ENCODE measurements around the gene KCNT1.

Gene KCNT1

GRCh38 chr9:135791431-135792267 is 89.7 kb downstream of the KCNT1 start:
- Histone ChIP-seq H3K4me1 (ENCODE audit: control insufficient read depth, insufficient read depth, low read length) (no peaks in the 10 kb centered on the region), H3K36me3 (ENCODE audit: control insufficient read depth in 2 of 2, insufficient read depth in 2 of 2, low read length in 2 of 2) (no peaks in the 10 kb centered on the region), H3K4me3 (ENCODE audit: low read length in 2 of 2) (no peak overlapping the region), H3K9me3 (ENCODE audit: control insufficient read depth in 2 of 2, low read length in 2 of 2) (no peaks in the 10 kb centered on the region), H3K27me3 (ENCODE audit: control insufficient read depth in 1 of 2, insufficient read depth in 2 of 2, low read length in 2 of 2) (no peaks in the 10 kb centered on the region), H3K27ac (ENCODE audit: low read length) (no peak overlapping the region), H3K9ac (ENCODE audit: low read length in 2 of 2) (no peak overlapping the region)

DNA sequence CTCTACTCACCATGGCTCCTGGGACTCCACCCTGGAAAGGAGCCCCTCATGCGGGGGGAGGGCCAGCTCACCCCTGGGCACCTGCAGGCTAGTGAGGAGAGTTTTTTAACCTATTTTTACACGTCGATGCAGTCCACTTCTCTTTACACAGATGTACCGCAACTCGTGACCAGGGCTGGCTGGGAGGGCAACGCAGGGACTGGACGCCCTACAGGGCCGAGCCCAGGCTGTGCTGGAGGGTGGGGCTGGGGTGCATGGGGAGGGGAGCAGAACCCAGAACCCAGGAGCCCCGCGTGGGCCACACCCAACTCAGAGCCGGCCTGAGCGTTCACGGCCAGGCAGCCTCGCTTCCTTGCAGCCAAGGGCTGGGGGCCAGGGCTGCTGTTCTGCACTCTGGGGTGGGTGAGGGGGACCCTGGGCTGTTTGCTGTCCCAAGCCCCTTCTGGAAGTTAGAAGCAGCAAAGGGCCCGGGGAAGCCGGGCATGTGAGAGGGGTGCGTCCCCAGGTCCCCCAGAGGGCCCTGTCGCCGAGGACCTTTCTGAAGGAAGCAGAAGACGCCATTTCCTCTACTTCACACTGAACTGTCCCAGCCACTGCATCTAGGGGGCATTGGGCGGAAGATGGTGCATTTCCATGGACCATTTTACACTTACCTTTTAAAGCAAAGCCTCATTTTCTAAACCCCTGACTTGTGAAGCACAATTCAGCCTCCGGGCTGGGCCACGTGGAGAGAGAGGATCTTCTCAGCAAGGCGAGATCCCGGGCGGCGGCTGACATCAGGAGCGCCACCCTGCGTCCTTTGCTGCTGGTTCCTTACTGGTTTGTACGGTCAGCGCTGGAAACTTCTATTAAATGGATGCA is 90.5 kb downstream of the KCNT1 start:
- H3K4me1 ChIP-seq (ENCODE audit: control insufficient read depth, insufficient read depth, low read length): peaks cover 2% of the 10 kb centered on the region
- no peak overlapping the region for H3K27ac ChIP-seq (ENCODE audit: low read length)
- H3K9ac ChIP-seq (ENCODE audit: low read length in 2 of 2): no peak overlapping the region
- H3K36me3 ChIP-seq (ENCODE audit: control insufficient read depth in 2 of 2, insufficient read depth in 2 of 2, low read length in 2 of 2): no peaks in the 10 kb centered on the region
- no peak overlapping the region for H3K4me3 ChIP-seq (ENCODE audit: low read length in 2 of 2)
- no peaks in the 10 kb centered on the region for H3K9me3 ChIP-seq (ENCODE audit: control insufficient read depth in 2 of 2, low read length in 2 of 2)
- no peaks in the 10 kb centered on the region for H3K27me3 ChIP-seq (ENCODE audit: control insufficient read depth in 1 of 2, insufficient read depth in 2 of 2, low read length in 2 of 2)

DNA sequence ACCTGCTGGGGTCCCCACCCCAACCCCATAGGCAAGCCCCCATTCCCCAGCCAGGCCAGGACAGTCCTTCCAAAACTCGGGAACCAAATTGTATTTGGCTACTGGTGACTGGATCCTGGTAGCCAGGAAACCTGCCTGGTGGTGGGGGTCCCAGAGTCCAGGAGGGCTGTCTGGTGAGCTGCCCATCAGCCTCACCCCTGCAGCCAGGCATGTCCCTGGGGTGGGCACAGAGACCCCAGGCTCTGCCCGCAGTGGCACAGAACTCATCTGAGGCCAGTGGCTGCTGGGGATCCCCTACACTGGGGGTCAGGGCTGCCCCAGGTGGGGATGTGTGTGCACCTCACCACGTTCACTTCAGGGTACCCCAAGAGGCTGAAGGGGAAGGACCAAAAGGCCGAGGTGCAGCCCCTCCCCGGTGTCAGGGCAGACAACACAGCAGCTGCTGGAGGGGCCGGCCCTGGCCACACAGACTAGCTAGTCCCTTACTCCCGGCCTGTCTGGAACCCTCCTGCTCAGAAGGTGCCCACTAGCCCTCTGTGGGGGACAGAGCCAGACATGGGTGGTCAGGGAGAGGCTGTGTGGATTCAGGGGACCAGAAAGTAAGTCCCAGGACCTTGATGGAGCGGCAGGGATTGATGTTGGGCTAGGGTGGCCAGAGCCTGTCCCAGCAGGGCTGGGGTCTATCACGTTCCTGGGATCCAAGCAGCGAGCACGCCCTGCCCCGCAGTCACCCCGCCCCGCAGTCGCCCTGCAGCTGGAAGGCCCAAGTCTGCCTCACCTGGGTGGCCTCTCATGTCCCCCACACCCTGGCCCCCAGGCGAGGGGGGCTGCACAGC is 91.5 kb downstream of the KCNT1 start:
- Histone ChIP-seq H3K9me3 (ENCODE audit: control insufficient read depth in 2 of 2, low read length in 2 of 2) (no peaks in the 10 kb centered on the region), H3K27ac (ENCODE audit: low read length) (no peak overlapping the region), H3K9ac (ENCODE audit: low read length in 2 of 2) (no peak overlapping the region), H3K36me3 (ENCODE audit: control insufficient read depth in 2 of 2, insufficient read depth in 2 of 2, low read length in 2 of 2) (no peaks in the 10 kb centered on the region), H3K4me3 (ENCODE audit: low read length in 2 of 2) (no peak overlapping the region), H3K4me1 (ENCODE audit: control insufficient read depth, insufficient read depth, low read length) (peaks cover 7% of the 10 kb centered on the region), H3K27me3 (ENCODE audit: control insufficient read depth in 1 of 2, insufficient read depth in 2 of 2, low read length in 2 of 2) (no peaks in the 10 kb centered on the region)

GRCh38 chr9:135794057-135794335 is 92.0 kb downstream of the KCNT1 start:
- H3K9me3 ChIP-seq (ENCODE audit: control insufficient read depth in 2 of 2, low read length in 2 of 2): no peaks in the 10 kb centered on the region
- H3K4me1 ChIP-seq (ENCODE audit: control insufficient read depth, insufficient read depth, low read length): peaks cover 7% of the 10 kb centered on the region
- H3K4me3 ChIP-seq (ENCODE audit: low read length in 2 of 2): no peak overlapping the region
- no peak overlapping the region for H3K27ac ChIP-seq (ENCODE audit: low read length)
- peaks cover 0 to 2% of the 10 kb centered on the region in 2 donors for H3K27me3 ChIP-seq (ENCODE audit: control insufficient read depth in 1 of 2, insufficient read depth in 2 of 2, low read length in 2 of 2)
- H3K9ac ChIP-seq (ENCODE audit: low read length in 2 of 2): no peak overlapping the region
- no peaks in the 10 kb centered on the region for H3K36me3 ChIP-seq (ENCODE audit: control insufficient read depth in 2 of 2, insufficient read depth in 2 of 2, low read length in 2 of 2)

- Histone ChIP-seq H3K4me1 (ENCODE audit: control insufficient read depth, insufficient read depth, low read length) (peaks cover 7% of the 10 kb centered on the region), H3K4me3 (ENCODE audit: low read length in 2 of 2) (no peak overlapping the region), H3K27me3 (ENCODE audit: control insufficient read depth in 1 of 2, insufficient read depth in 2 of 2, low read length in 2 of 2) (peaks cover 0 to 2% of the 10 kb centered on the region in 2 donors), H3K9me3 (ENCODE audit: control insufficient read depth in 2 of 2, low read length in 2 of 2) (no peaks in the 10 kb centered on the region), H3K27ac (ENCODE audit: low read length) (no peak overlapping the region), H3K9ac (ENCODE audit: low read length in 2 of 2) (no peak overlapping the region), H3K36me3 (ENCODE audit: control insufficient read depth in 2 of 2, insufficient read depth in 2 of 2, low read length in 2 of 2) (no peaks in the 10 kb centered on the region)
Measured at GRCh38 chr9:135794361-135794885, 92.4 kb downstream of the KCNT1 start.

DNA sequence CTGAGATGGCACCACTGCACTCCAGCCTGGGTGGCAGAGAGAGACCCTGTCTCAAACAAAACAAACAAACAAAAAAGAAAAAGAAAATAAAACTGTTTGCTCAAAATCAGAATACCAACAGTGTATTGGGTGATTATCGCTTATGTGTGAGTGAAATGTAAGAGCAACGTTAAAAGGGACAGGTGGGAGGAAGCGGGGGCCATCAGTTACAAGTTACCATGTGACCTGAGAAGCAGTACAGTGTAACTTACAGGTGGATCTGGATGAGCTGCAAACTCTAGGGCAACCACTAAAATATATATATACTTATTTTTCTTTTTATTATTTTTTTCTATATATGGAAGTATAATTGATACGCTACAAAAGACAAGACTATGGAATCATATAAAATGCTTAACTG is 93.4 kb downstream of the KCNT1 start:
- H3K9me3 ChIP-seq (ENCODE audit: control insufficient read depth in 2 of 2, low read length in 2 of 2): no peaks in the 10 kb centered on the region
- no peaks in the 10 kb centered on the region for H3K36me3 ChIP-seq (ENCODE audit: control insufficient read depth in 2 of 2, insufficient read depth in 2 of 2, low read length in 2 of 2)
- no peak overlapping the region for H3K4me3 ChIP-seq (ENCODE audit: low read length in 2 of 2)
- no peak overlapping the region for H3K27ac ChIP-seq (ENCODE audit: low read length)
- peaks cover 0 to 2% of the 10 kb centered on the region in 2 donors for H3K27me3 ChIP-seq (ENCODE audit: control insufficient read depth in 1 of 2, insufficient read depth in 2 of 2, low read length in 2 of 2)
- no peak overlapping the region for H3K9ac ChIP-seq (ENCODE audit: low read length in 2 of 2)
- peaks cover 7% of the 10 kb centered on the region for H3K4me1 ChIP-seq (ENCODE audit: control insufficient read depth, insufficient read depth, low read length)

DNA sequence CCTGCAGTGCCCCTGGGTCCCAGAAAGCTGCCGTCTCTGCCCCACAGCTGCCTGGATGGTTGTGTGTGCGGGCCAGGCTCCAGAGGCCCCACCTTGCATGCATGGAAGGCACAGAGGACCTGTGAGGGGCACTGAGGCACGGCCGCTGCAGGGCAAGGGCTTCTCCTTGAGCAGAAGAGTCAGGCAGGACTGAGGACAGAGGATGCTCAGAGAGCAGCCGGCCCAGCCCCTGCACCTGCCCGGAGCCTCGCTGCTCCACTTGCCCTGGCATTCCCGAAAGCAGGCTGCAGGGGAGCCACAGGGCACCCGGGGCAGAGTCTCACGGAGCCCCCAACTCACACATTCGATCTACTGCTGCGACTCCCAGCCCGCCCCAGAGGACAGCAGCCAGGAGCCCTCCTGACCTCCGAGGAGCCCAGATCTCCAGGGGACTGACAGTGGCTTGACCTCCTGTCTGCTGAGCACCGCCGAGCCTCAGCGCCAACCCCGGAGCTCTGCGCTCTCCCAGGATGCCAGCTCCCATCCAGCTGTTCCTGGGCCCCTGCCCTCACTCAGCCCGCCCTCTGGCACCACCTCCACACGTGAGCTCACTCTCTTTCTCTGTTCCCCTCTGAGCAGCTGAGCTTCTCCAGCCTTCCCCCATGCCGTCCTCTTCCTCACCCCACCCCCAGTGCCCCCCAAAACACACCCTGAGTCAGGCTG is 95.0 kb downstream of the KCNT1 start:
- no peaks in the 10 kb centered on the region for H3K9me3 ChIP-seq (ENCODE audit: control insufficient read depth in 2 of 2, low read length in 2 of 2)
- H3K27ac ChIP-seq (ENCODE audit: low read length): no peak overlapping the region
- no peaks in the 10 kb centered on the region for H3K36me3 ChIP-seq (ENCODE audit: control insufficient read depth in 2 of 2, insufficient read depth in 2 of 2, low read length in 2 of 2)
- peaks cover 0 to 2% of the 10 kb centered on the region in 2 donors for H3K27me3 ChIP-seq (ENCODE audit: control insufficient read depth in 1 of 2, insufficient read depth in 2 of 2, low read length in 2 of 2)
- H3K9ac ChIP-seq (ENCODE audit: low read length in 2 of 2): no peak overlapping the region
- no peak overlapping the region for H3K4me3 ChIP-seq (ENCODE audit: low read length in 2 of 2)
- peaks cover 7% of the 10 kb centered on the region for H3K4me1 ChIP-seq (ENCODE audit: control insufficient read depth, insufficient read depth, low read length)

DNA sequence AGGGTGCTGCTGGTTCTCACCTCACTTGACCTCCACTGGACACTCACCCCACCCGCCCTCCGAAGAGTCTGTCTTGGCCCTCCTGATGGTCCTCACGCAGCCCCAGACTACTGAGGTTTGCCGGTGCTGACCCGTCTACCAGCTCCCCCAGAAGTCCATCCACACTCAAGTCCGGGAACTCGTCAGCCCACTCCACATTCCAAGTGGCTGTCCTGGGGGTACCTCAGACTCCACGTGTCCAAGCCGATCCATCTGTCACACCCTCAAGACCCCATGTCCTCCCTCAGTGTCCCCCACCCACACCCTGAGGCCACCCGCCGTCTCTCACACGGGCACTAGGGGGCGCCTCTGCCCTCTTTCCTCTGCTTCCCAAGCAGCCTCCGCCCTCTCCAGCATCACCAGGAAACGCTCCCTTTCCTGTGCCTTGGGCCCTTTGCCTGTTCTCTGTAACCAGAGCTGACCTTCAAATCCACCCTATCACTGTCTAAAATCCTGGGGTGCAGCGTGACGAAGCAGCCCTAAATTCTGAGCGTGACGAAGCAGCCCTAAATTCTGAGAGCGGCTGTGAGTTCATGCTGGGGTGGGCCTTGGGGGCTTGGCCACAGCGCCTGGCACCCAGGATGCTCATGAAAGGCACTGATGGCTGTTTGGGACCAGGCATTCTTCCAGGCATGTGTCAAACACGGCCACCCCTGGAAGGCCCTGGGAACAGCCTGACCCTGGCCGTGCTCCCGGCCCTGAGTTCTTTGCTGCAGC is 95.7 kb downstream of the KCNT1 start:
- Histone ChIP-seq H3K4me3 (ENCODE audit: low read length in 2 of 2) (no peak overlapping the region), H3K9me3 (ENCODE audit: control insufficient read depth in 2 of 2, low read length in 2 of 2) (no peaks in the 10 kb centered on the region), H3K4me1 (ENCODE audit: control insufficient read depth, insufficient read depth, low read length) (peaks cover 7% of the 10 kb centered on the region), H3K27ac (ENCODE audit: low read length) (no peak overlapping the region), H3K27me3 (ENCODE audit: control insufficient read depth in 1 of 2, insufficient read depth in 2 of 2, low read length in 2 of 2) (peaks cover 0 to 2% of the 10 kb centered on the region in 2 donors), H3K36me3 (ENCODE audit: control insufficient read depth in 2 of 2, insufficient read depth in 2 of 2, low read length in 2 of 2) (no peaks in the 10 kb centered on the region), H3K9ac (ENCODE audit: low read length in 2 of 2) (no peak overlapping the region)

DNA sequence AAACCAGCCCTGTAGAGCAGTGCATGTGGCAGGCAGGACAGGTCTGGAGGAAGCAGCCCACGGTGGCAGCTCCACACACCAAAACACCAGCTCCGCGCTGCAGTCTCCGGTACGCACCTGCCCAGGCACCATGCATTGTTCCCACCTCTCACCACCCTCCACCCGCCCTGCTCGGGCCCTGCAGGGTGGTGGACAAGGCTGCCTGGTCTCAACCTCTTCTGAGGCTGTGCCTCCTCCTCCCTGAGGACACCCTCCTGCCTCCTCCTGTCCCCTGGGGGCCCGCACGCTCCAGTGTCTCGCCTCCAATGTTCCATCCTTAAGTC is 96.2 kb downstream of the KCNT1 start:
- Histone ChIP-seq H3K9ac (ENCODE audit: low read length in 2 of 2) (no peak overlapping the region), H3K4me1 (ENCODE audit: control insufficient read depth, insufficient read depth, low read length) (peaks cover 7% of the 10 kb centered on the region), H3K9me3 (ENCODE audit: control insufficient read depth in 2 of 2, low read length in 2 of 2) (no peaks in the 10 kb centered on the region), H3K4me3 (ENCODE audit: low read length in 2 of 2) (no peak overlapping the region), H3K27ac (ENCODE audit: low read length) (no peak overlapping the region), H3K36me3 (ENCODE audit: control insufficient read depth in 2 of 2, insufficient read depth in 2 of 2, low read length in 2 of 2) (no peaks in the 10 kb centered on the region), H3K27me3 (ENCODE audit: control insufficient read depth in 1 of 2, insufficient read depth in 2 of 2, low read length in 2 of 2) (peaks cover 0 to 2% of the 10 kb centered on the region in 2 donors)

All from stomach smooth muscle (tissue), 2 donors.